ENCODE measurements around the gene WLS.
A peak's percentile ranks its signal among the peaks of the same experiment; 100 is the strongest.

WLS gene

GRCh38 chr1:68132426-68133130, 99.7 kb downstream of the WLS start:
- ATAC-seq (no peak), DNase-seq (no peak)

- ATAC-seq: no peak
- no peak for DNase-seq
Observed at GRCh38 chr1:68131261-68131660, 101.1 kb downstream of the WLS start.

- DNase-seq (no peak), ATAC-seq (no peak)
Observed at GRCh38 chr1:68129536-68130250, 102.6 kb downstream of the WLS start.

GRCh38 chr1:68128820-68129219, 103.5 kb downstream of the WLS start:
- no peak for ATAC-seq

GRCh38 chr1:68128157-68128556, 104.2 kb downstream of the WLS start:
- no peak for DNase-seq
- ATAC-seq: no peak

More at GRCh38 chr1:68128820-68129219, 103.5 kb downstream of the WLS start:
- no peak for DNase-seq

GRCh38 chr1:68121536-68121935, 110.8 kb downstream of the WLS start:
- no peak for ATAC-seq
- no peak for DNase-seq

GRCh38 chr1:68120136-68120791, 112.1 kb downstream of the WLS start:
- ATAC-seq: no peak
- peak; percentile 41 for DNase-seq

- ATAC-seq: no peak
- no peak for DNase-seq
Observed at GRCh38 chr1:68119445-68119844, 112.9 kb downstream of the WLS start.

- no peak for DNase-seq
- ATAC-seq: no peak
Observed at GRCh38 chr1:68117416-68117815, 114.9 kb downstream of the WLS start.

- peak; percentile 57 for DNase-seq
- ATAC-seq: no peak
Observed at GRCh38 chr1:68116643-68117235, 115.6 kb downstream of the WLS start.

GRCh38 chr1:68115308-68115707, 117.0 kb downstream of the WLS start:
- ATAC-seq: no peak
- no peak for DNase-seq

- no peak for DNase-seq
- ATAC-seq: no peak
Observed at GRCh38 chr1:68113966-68114365, 118.4 kb downstream of the WLS start.

- no peak for DNase-seq
- no peak for ATAC-seq
Observed at GRCh38 chr1:68112835-68113243, 119.5 kb downstream of the WLS start.

- no peak for ATAC-seq
- no peak for DNase-seq
Observed at GRCh38 chr1:68111519-68112436, 120.5 kb downstream of the WLS start.

GRCh38 chr1:68107771-68108170, 124.6 kb downstream of the WLS start:
- ATAC-seq (no peak), DNase-seq (no peak)

- DNase-seq (no peak), ATAC-seq (no peak)
Observed at GRCh38 chr1:68103884-68104554, 128.3 kb downstream of the WLS start.

- DNase-seq: no peak
- ATAC-seq: no peak
Observed at GRCh38 chr1:68103011-68103545, 129.2 kb downstream of the WLS start.

GRCh38 chr1:68101829-68102228, 130.5 kb downstream of the WLS start:
- ATAC-seq (no peak), DNase-seq (no peak)

- no peak for ATAC-seq
- no peak for DNase-seq
Observed at GRCh38 chr1:68100571-68100970, 131.8 kb downstream of the WLS start.

GRCh38 chr1:68093737-68094136, 138.6 kb downstream of the WLS start:
- DNase-seq (no peak), ATAC-seq (no peak)

- ATAC-seq (no peak), DNase-seq (no peak)
Observed at GRCh38 chr1:68087184-68087583, 145.1 kb downstream of the WLS start.
